NCI-H2107 (cell line): Measurements from ENCODE around the gene FARS2.

ENCODE experiments used
- DNase-seq: peaks from one replicate; lab custom pipeline; 2025; lab: John Stamatoyannopoulos, UW

FARS2 gene

GRCh38 chr6:5325173-5325572 lies 63.9 kb downstream of the FARS2 start:
- no peak for DNase-seq

GRCh38 chr6:5326022-5326641 lies 64.8 kb downstream of the FARS2 start:
- no peak for DNase-seq

GRCh38 chr6:5328800-5329199 lies 67.5 kb downstream of the FARS2 start:
- no peak for DNase-seq

- DNase-seq, result no peak
Measured at GRCh38 chr6:5331845-5332442, 70.6 kb downstream of the FARS2 start.

- no peak for DNase-seq
Measured at GRCh38 chr6:5333658-5334057, 72.3 kb downstream of the FARS2 start.

- no peak for DNase-seq
Measured at GRCh38 chr6:5334341-5334740, 73.0 kb downstream of the FARS2 start.

- no peak for DNase-seq
Measured at GRCh38 chr6:5335020-5335419, 73.7 kb downstream of the FARS2 start.

- DNase-seq, result no peak
Measured at GRCh38 chr6:5337573-5337972, 76.3 kb downstream of the FARS2 start.

- DNase-seq, result no peak
Measured at GRCh38 chr6:5338177-5338960, 77.1 kb downstream of the FARS2 start.

GRCh38 chr6:5339786-5340185 lies 78.5 kb downstream of the FARS2 start:
- DNase-seq, result no peak

- no peak for DNase-seq
Measured at GRCh38 chr6:5341845-5342244, 80.5 kb downstream of the FARS2 start.

GRCh38 chr6:5343998-5344397 lies 82.7 kb downstream of the FARS2 start:
- DNase-seq, result no peak

GRCh38 chr6:5345324-5345723 lies 84.0 kb downstream of the FARS2 start:
- DNase-seq, result no peak

- DNase-seq, result no peak
Measured at GRCh38 chr6:5351552-5352210, 90.4 kb downstream of the FARS2 start.

GRCh38 chr6:5353971-5354370 lies 92.7 kb downstream of the FARS2 start:
- DNase-seq, result no peak

GRCh38 chr6:5357486-5357885 lies 96.2 kb downstream of the FARS2 start:
- no peak for DNase-seq

- DNase-seq, result no peak
Measured at GRCh38 chr6:5359417-5359816, 98.1 kb downstream of the FARS2 start.

GRCh38 chr6:5361396-5361795 lies 100.1 kb downstream of the FARS2 start:
- DNase-seq, result no peak

- DNase-seq, result no peak
Measured at GRCh38 chr6:5365436-5366195, 104.3 kb downstream of the FARS2 start.

- DNase-seq, result no peak
Measured at GRCh38 chr6:5366941-5367340, 105.6 kb downstream of the FARS2 start.

- DNase-seq, result no peak
Measured at GRCh38 chr6:5367510-5367909, 106.2 kb downstream of the FARS2 start.

- DNase-seq, result no peak
Measured at GRCh38 chr6:5373430-5373829, 112.1 kb downstream of the FARS2 start.
